ENCODE measurements around the gene CYP2W1. TPM values are rescaled to one million over a fixed set of nuclear protein-coding genes. Genes with fewer than 3 reads are reported as not detected.

The CYP2W1 gene
- total and polyA plus RNA-seq, 10 of the 15 experiments (the other 5 are each of a cell fraction or from before 2014, with no cell fraction given) = not detected

DNA sequence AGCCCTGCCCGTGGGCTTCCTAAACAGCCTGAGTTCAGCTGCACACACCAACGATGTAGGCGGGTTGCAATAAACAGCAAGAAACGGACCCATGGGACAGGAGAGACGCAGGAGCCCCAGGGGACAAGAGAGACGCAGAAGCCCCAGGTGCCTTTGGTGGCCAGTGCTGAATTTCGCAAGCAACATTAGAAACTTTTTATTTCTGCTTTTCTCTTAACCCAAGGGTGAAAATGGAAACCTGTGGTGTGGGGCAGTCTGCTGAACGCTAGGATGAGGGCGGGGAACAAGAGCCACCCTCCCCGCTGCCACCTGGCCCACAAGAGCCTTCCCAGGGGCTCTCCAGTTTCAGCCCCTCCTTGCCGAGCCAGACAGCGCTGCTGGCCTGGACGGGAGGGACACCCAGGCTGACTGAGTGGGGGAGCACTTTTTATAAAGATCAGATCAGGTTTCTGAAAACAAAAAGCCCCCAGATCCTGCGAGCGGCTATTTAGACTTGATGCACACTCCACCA, 41.4 kb downstream of the CYP2W1 start (continued):
- TF ChIP-seq RELA (IDR thresholded peaks at IDR 0.05; ENCODE audit: borderline replicate concordance, partially characterized antibody) (peak; percentile 53), LARP7 (IDR thresholded peaks at IDR 0.05) (no peak; the same call in 1 of the 2 replicates), ELK1 (IDR thresholded peaks at IDR 0.05; ENCODE audit: low read depth, low read length) (peak; percentile 38; the same call in 1 of the 2 replicates), SIX5 (IDR thresholded peaks at IDR 0.05; ENCODE audit: low read depth, low read length, severe bottlenecking) (no peak), EZH2 (IDR thresholded peaks at IDR 0.05; ENCODE audit: borderline replicate concordance, control insufficient read depth, low read depth, low read length) (no peak), ATF7 (IDR thresholded peaks at IDR 0.05; ENCODE audit: low read depth) (peak; percentile 72), ZNF687 (IDR thresholded peaks at IDR 0.05) (peak; percentile 79; the same call in 1 of the 2 replicates), POU2F2 (IDR thresholded peaks at IDR 0.05; ENCODE audit: borderline replicate concordance, low read depth, low read length) (peak; percentile 90; the same call in 2 of the 3 replicates), FOXM1 (IDR thresholded peaks at IDR 0.05; ENCODE audit: low read depth, low read length) (peak; percentile 63; the same call in 1 of the 2 replicates), SP1 (IDR thresholded peaks at IDR 0.05; ENCODE audit: low read depth, low read length) (peak; percentile 43), HDAC2 (IDR thresholded peaks at IDR 0.05) (no peak), RB1 (IDR thresholded peaks at IDR 0.05; ENCODE audit: borderline replicate concordance) (peak; percentile 99), POLR2AphosphoS5 (IDR thresholded peaks at IDR 0.05; ENCODE audit: low read length) (peak; percentile 79), IRF4 (IDR thresholded peaks at IDR 0.05; ENCODE audit: low read depth, low read length) (0 out of 2 replicates have a peak, but pooled peaks have one; percentile 28), IKZF2 (IDR thresholded peaks at IDR 0.05) (peak; percentile 84 to 89; a peak in 3 of 4 replicates), HDGF (IDR thresholded peaks at IDR 0.05) (no peak), NFYB (IDR thresholded peaks at IDR 0.05; ENCODE audit: insufficient read depth, low read depth, low read length) (no peak), CHD1 (IDR thresholded peaks at IDR 0.05; ENCODE audit: low read depth, low read length) (no peak; the same call in 1 of the 2 replicates), BHLHE40 (IDR thresholded peaks at IDR 0.05; ENCODE audit: borderline replicate concordance in 1 of 2, low read depth in 2 of 2, low read length in 1 of 2) (peak; percentile 72 to 85; a peak in 3 of 4 replicates), CREM (IDR thresholded peaks at IDR 0.05; ENCODE audit: low read depth) (peak; percentile 47; the same call in 1 of the 2 replicates), ASH2L (IDR thresholded peaks at IDR 0.05; ENCODE audit: borderline replicate concordance, low read depth) (no peak), ZBED1 (IDR thresholded peaks at IDR 0.05; ENCODE audit: borderline replicate concordance) (peak; percentile 15; the same call in 1 of the 2 replicates), SMAD1 (IDR thresholded peaks at IDR 0.05; ENCODE audit: low read depth, partially characterized antibody) (peak; percentile 80)
- TF ChIP-seq, protein P1, sequence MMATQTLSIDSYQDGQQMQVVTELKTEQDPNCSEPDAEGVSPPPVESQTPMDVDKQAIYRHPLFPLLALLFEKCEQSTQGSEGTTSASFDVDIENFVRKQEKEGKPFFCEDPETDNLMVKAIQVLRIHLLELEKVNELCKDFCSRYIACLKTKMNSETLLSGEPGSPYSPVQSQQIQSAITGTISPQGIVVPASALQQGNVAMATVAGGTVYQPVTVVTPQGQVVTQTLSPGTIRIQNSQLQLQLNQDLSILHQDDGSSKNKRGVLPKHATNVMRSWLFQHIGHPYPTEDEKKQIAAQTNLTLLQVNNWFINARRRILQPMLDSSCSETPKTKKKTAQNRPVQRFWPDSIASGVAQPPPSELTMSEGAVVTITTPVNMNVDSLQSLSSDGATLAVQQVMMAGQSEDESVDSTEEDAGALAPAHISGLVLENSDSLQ (IDR thresholded peaks at IDR 0.05) = no peak; the same call in 1 of the 2 replicates
- TF ChIP-seq, protein P2, sequence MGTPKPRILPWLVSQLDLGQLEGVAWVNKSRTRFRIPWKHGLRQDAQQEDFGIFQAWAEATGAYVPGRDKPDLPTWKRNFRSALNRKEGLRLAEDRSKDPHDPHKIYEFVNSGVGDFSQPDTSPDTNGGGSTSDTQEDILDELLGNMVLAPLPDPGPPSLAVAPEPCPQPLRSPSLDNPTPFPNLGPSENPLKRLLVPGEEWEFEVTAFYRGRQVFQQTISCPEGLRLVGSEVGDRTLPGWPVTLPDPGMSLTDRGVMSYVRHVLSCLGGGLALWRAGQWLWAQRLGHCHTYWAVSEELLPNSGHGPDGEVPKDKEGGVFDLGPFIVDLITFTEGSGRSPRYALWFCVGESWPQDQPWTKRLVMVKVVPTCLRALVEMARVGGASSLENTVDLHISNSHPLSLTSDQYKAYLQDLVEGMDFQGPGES (IDR thresholded peaks at IDR 0.05) = no peak
